Testis (tissue), 3 donors: ENCODE measurements around the gene CLEC2D. TPM values are rescaled to one million over a fixed set of nuclear protein-coding genes. Genes with fewer than 3 reads are reported as not detected.
"Not testable (repeated sequence)": the region's sequence is repeated elsewhere in the genome, so short reads cannot be mapped to it uniquely, and the experiment has no call there.

Experiments used
- DNase-seq: peaks from one replicate; pipeline ENCODE4 v3.0.0-alpha.2; 2019
- H3K27ac ChIP-seq, 2 donors: fragments of 200-600 bp; sonication (generic); one replicate each; pipeline ENCODE4 v1.5.1; 2019
- H3K27me3 ChIP-seq: fragments of 200-600 bp; sonication (generic); one replicate; pipeline ENCODE4 v1.5.1; 2019
- H3K36me3 ChIP-seq: fragments of 200-600 bp; sonication (generic); one replicate; pipeline ENCODE4 v1.5.1; 2017; ENCODE audit warnings: low read depth; ENCODE audit errors: missing control alignments
- H3K4me1 ChIP-seq: fragments of 200-600 bp; sonication (generic); one replicate; pipeline ENCODE4 v1.5.1; 2019
- H3K4me3 ChIP-seq, 2 donors: fragments of 200-600 bp; sonication (generic); one replicate each; pipeline ENCODE4 v1.5.1; 2017 to 2019
- H3K9me3 ChIP-seq: fragments of 200-600 bp; sonication (generic); one replicate; pipeline ENCODE4 v1.5.1; 2017
- CTCF ChIP-seq, 3 experiments: fragments of 450-650 bp in 2 of 3; fragments of 200-600 bp in 1 of 3; sonication (generic) in 1 of 3; IDR thresholded peaks; one replicate each; pipeline ENCODE4 v1.5.1; 2016 to 2019; ENCODE audit warnings: antibody characterized with exemption in 3 of 3, mild to moderate bottlenecking in 2 of 3, moderate library complexity in 1 of 3
- POLR2A ChIP-seq: fragments of 450-650 bp; IDR thresholded peaks from one replicate; pipeline ENCODE4 v1.6.1; 2017; ENCODE audit warnings: antibody characterized with exemption, mild to moderate bottlenecking, moderate library complexity
- whole genome bisulfite sequencing, 2 donors: methylation state at CpG; one replicate each; pipeline ENCODE4 v1.1.5; 2018; 5-methylcytosine and 5-hydroxymethylcytosine counted together
- intact Hi-C: fragments of 100-400 bp; cut with DNase I; formaldehyde crosslinking; loops from one replicate; pipeline ENCODE4 v1.15.1; 2023; ENCODE audit warnings: low total_unique reads
- polyA plus RNA-seq: library from polyadenylated mRNA; stranded (reverse); fragments of 350-450 nt; fragmentation: Illumina TruSeq; extraction: RNeasy Lipid Tissue Mini Kit (QIAGEN cat#74804); gene quantifications from one replicate; pipeline ENCODE4 v1.2.3, GENCODE V29; 2014; ENCODE audit warnings: low read depth, low replicate concordance; ENCODE audit not compliant: insufficient read depth
- total RNA-seq, 2 donors: library from RNA; depleted of rRNA; stranded (reverse); fragments of >200 nt; gene quantifications; one replicate each; pipeline ENCODE4 v1.2.3, GENCODE V29; 2016

Gene CLEC2D
- total and polyA plus RNA-seq, 3 donors from 2014 or later = 25.5 to 36.3 (median 32.1) TPM

GRCh38 chr12:9685915-9686314 lies 16.4 kb downstream of the CLEC2D start:
- WGBS, 2 donors = 88% methylated on average over 4 of the region's 4 CpGs; no CpG with 5 or more reads in 1 of the 2 donors
- no peak for TF ChIP-seq CTCF (IDR thresholded peaks at IDR 0.05)
- no peak for TF ChIP-seq POLR2A
- Histone ChIP-seq H3K9me3 (no peaks in the 10 kb centered on the region), H3K27ac (no peak overlapping the region), H3K36me3 (no peaks in the 10 kb centered on the region), H3K27me3 (no peaks in the 10 kb centered on the region), H3K4me3 (no peak overlapping the region), H3K4me1 (peaks cover 5% of the 10 kb centered on the region)
- intact Hi-C loops = no loop called here
- no peak for DNase-seq

GRCh38 chr12:9687228-9687627 lies 17.7 kb downstream of the CLEC2D start:
- no peak for TF ChIP-seq CTCF (IDR thresholded peaks at IDR 0.05)
- TF ChIP-seq POLR2A = no peak
- no peaks in the 10 kb centered on the region for H3K27me3 ChIP-seq
- no peaks in the 10 kb centered on the region for H3K9me3 ChIP-seq
- no peak overlapping the region for H3K4me3 ChIP-seq
- H3K4me1 ChIP-seq = peaks cover 5% of the 10 kb centered on the region
- intact Hi-C loops = no loop called here
- 59 to 89% methylated on average over 1 of the region's 1 CpG for WGBS, 2 donors
- no peak overlapping the region for H3K27ac ChIP-seq
- DNase-seq = no peak
- H3K36me3 ChIP-seq = no peaks in the 10 kb centered on the region

GRCh38 chr12:9692909-9693308 lies 23.4 kb downstream of the CLEC2D start:
- Histone ChIP-seq H3K27me3 (no peaks in the 10 kb centered on the region), H3K27ac (no peak overlapping the region), H3K36me3 (no peaks in the 10 kb centered on the region), H3K4me3 (no peak overlapping the region), H3K9me3 (no peaks in the 10 kb centered on the region), H3K4me1 (no peaks in the 10 kb centered on the region)
- intact Hi-C loops = no loop called here
- whole genome bisulfite sequencing, 2 donors = 88 to 96% methylated on average over 1 of the region's 1 CpG
- no peak for DNase-seq
- TF ChIP-seq CTCF (IDR thresholded peaks at IDR 0.05) (no peak), POLR2A (no peak)

GRCh38 chr12:9694241-9694640 lies 24.7 kb downstream of the CLEC2D start:
- no peaks in the 10 kb centered on the region for H3K36me3 ChIP-seq
- intact Hi-C loops = no loop called here
- DNase-seq = no peak
- no peaks in the 10 kb centered on the region for H3K9me3 ChIP-seq
- H3K4me1 ChIP-seq = no peaks in the 10 kb centered on the region
- TF ChIP-seq CTCF (IDR thresholded peaks at IDR 0.05) = no peak
- TF ChIP-seq POLR2A = no peak
- H3K27ac ChIP-seq = no peak overlapping the region
- no peak overlapping the region for H3K4me3 ChIP-seq
- WGBS, 2 donors = 52 to 68% methylated on average over 1 of the region's 1 CpG
- H3K27me3 ChIP-seq = no peaks in the 10 kb centered on the region

GRCh38 chr12:9695150-9695549 lies 25.6 kb downstream of the CLEC2D start:
- DNase-seq, intact Hi-C loops: not testable (repeated sequence)

GRCh38 chr12:9695661-9696060 lies 26.1 kb downstream of the CLEC2D start:
- H3K4me3 ChIP-seq, H3K9me3 ChIP-seq, H3K4me1 ChIP-seq, H3K36me3 ChIP-seq, intact Hi-C loops, H3K27me3 ChIP-seq, H3K27ac ChIP-seq, DNase-seq: not testable (repeated sequence)
- WGBS, 2 donors = 87 to 94% methylated on average over 3 of the region's 3 CpGs

More at GRCh38 chr12:9695150-9695549, 25.6 kb downstream of the CLEC2D start:
- not testable (repeated sequence) for H3K36me3 ChIP-seq, H3K4me3 ChIP-seq, H3K27me3 ChIP-seq, H3K4me1 ChIP-seq, H3K27ac ChIP-seq, H3K9me3 ChIP-seq
- WGBS, 2 donors = 95 to 97% methylated on average over 9 of the region's 9 CpGs
